KMS-11 (cell line): ENCODE data around the gene RNH1.

Experiments used
- H2AFZ ChIP-seq: fragments of 200-600 bp; sonication (generic); 2 replicates; pipeline ENCODE4 v1.6.1; 2016; ENCODE audit warnings: antibody characterized with exemption, mixed run types, low read depth
- H3K27ac ChIP-seq: fragments of 200-600 bp; sonication (generic); 2 replicates; pipeline ENCODE4 v1.6.1; 2016; ENCODE audit warnings: mild to moderate bottlenecking, mixed run types
- H3K27me3 ChIP-seq: fragments of 200-600 bp; sonication (generic); 2 replicates; pipeline ENCODE4 v1.6.1; 2017; ENCODE audit warnings: mild to moderate bottlenecking, low read depth, mixed run types, moderate library complexity; ENCODE audit not compliant: insufficient read depth
- H3K36me3 ChIP-seq: fragments of 200-600 bp; sonication (generic); 2 replicates; pipeline ENCODE4 v1.6.1; 2017; ENCODE audit warnings: mild to moderate bottlenecking, mixed run types; ENCODE audit not compliant: insufficient read depth
- H3K4me1 ChIP-seq: fragments of 200-600 bp; sonication (generic); 2 replicates; pipeline ENCODE4 v1.6.1; 2016; ENCODE audit warnings: mild to moderate bottlenecking, low read depth, mixed run types; ENCODE audit not compliant: poor library complexity, severe bottlenecking
- H3K4me2 ChIP-seq: fragments of 200-600 bp; sonication (generic); 2 replicates; pipeline ENCODE4 v1.7.0; 2016; ENCODE audit warnings: mild to moderate bottlenecking, mixed run types
- H3K4me3 ChIP-seq: fragments of 200-600 bp; sonication (generic); IDR thresholded peaks from 2 replicates; pipeline ENCODE4 v1.6.1; 2017; ENCODE audit warnings: low read depth, low read length, mixed read lengths; ENCODE audit not compliant: insufficient read depth
- H3K79me2 ChIP-seq: fragments of 200-600 bp; sonication (generic); 2 replicates; pipeline ENCODE4 v1.6.1; 2016; ENCODE audit warnings: low read depth, mixed run types; ENCODE audit not compliant: insufficient read depth
- H3K9ac ChIP-seq: fragments of 200-600 bp; sonication (generic); 2 replicates; pipeline ENCODE4 v1.6.1; 2016; ENCODE audit warnings: mild to moderate bottlenecking, mixed run types
- H4K20me1 ChIP-seq: fragments of 200-600 bp; sonication (generic); 2 replicates; pipeline ENCODE4 v1.6.1; 2016; ENCODE audit warnings: mild to moderate bottlenecking, mixed run types; ENCODE audit not compliant: insufficient read depth
- CTCF ChIP-seq: fragments of 200-600 bp; sonication (generic); conservative IDR thresholded peaks from 2 replicates; pipeline ENCODE4 v1.6.1; 2017; ENCODE audit warnings: low read depth, mild to moderate bottlenecking, antibody characterized with exemption, low read length, moderate library complexity, mixed read lengths

RNH1 gene

GRCh38 chr11:532986-533585 is 26.0 kb upstream of the RNH1 start:
- no peak overlapping the region for H3K4me3 ChIP-seq
- H2AFZ ChIP-seq: no peak overlapping the region
- H3K4me1 ChIP-seq: peaks cover 24% of the 10 kb centered on the region
- no peaks in the 10 kb centered on the region for H3K36me3 ChIP-seq
- TF ChIP-seq CTCF: no peak
- no peaks in the 10 kb centered on the region for H4K20me1 ChIP-seq
- H3K27me3 ChIP-seq: no peaks in the 10 kb centered on the region
- no peak overlapping the region for H3K4me2 ChIP-seq
- no peak overlapping the region for H3K9ac ChIP-seq
- peaks cover 4% of the 10 kb centered on the region; the same call in 1 of the 2 replicates for H3K79me2 ChIP-seq
- H3K27ac ChIP-seq: no peak overlapping the region

- Histone ChIP-seq H3K4me1 (peaks cover 20% of the 10 kb centered on the region), H3K27me3 (no peaks in the 10 kb centered on the region), H3K4me2 (no peak overlapping the region), H3K9ac (no peak overlapping the region), H3K4me3 (no peak overlapping the region), H3K79me2 (peaks cover 4% of the 10 kb centered on the region; the same call in 1 of the 2 replicates), H2AFZ (no peak overlapping the region), H3K36me3 (no peaks in the 10 kb centered on the region), H3K27ac (no peak overlapping the region), H4K20me1 (no peaks in the 10 kb centered on the region)
- TF ChIP-seq CTCF: no peak
Measured at GRCh38 chr11:532527-532985, 25.5 kb upstream of the RNH1 start.

- no peak for TF ChIP-seq CTCF
- Histone ChIP-seq H3K36me3 (no peaks in the 10 kb centered on the region), H4K20me1 (no peaks in the 10 kb centered on the region), H2AFZ (no peak overlapping the region), H3K79me2 (peaks cover 4% of the 10 kb centered on the region; the same call in 1 of the 2 replicates), H3K4me1 (peaks cover 19% of the 10 kb centered on the region), H3K27ac (no peak overlapping the region), H3K9ac (no peak overlapping the region), H3K4me3 (no peak overlapping the region), H3K27me3 (no peaks in the 10 kb centered on the region), H3K4me2 (no peak overlapping the region)
Measured at GRCh38 chr11:531919-532526, 25.0 kb upstream of the RNH1 start.

- no peak overlapping the region for H2AFZ ChIP-seq
- no peak overlapping the region for H3K4me2 ChIP-seq
- H3K79me2 ChIP-seq: peaks cover 4% of the 10 kb centered on the region; the same call in 1 of the 2 replicates
- no peak overlapping the region for H3K4me3 ChIP-seq
- no peak overlapping the region for H3K27ac ChIP-seq
- peaks cover 11% of the 10 kb centered on the region for H3K4me1 ChIP-seq
- TF ChIP-seq CTCF: no peak
- no peaks in the 10 kb centered on the region for H4K20me1 ChIP-seq
- H3K36me3 ChIP-seq: no peaks in the 10 kb centered on the region
- H3K9ac ChIP-seq: no peak overlapping the region
- H3K27me3 ChIP-seq: no peaks in the 10 kb centered on the region
Measured at GRCh38 chr11:530960-531831, 24.2 kb upstream of the RNH1 start.
